ENCODE results near the gene RBM23.

DNA sequence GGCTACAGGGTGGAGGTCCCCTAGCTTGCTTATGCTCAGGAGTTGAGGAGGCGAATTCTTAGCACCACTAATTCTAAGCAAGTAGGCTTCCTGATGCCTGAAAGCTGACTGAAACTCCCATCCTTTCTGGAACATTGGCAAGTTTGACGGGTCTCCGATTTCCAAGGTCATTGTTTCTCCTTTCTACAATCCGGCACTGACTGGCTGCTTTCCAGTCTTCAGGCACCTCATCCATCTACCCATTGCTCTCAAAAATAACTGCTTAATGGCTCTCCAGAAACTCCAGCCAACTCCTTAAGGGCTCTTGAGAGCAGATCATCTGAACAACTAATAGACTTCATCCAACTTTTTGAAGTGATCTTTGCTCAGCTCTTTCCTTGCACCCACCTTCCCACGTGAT, 22.6 kb downstream of the RBM23 start:
- TF ChIP-seq GABPA (IDR thresholded peaks at IDR 0.05; ENCODE audit: low read depth) (no peak), TARDBP (IDR thresholded peaks at IDR 0.05; ENCODE audit: borderline replicate concordance) (no peak)

Data from GM12878 (cell line).